ENCODE data around the gene DCAF10.

Gene DCAF10

GRCh38 chr9:37839496-37840461, 39.2 kb downstream of the DCAF10 start:
- peaks cover 24 to 79% (median 47%) of the 10 kb centered on the region in 11 experiments for H3K36me3 ChIP-seq
- H4K20me1 ChIP-seq: peaks cover 0 to 24% (median 1%) of the 10 kb centered on the region in 11 experiments; a peak in 6 of 22 replicates
- TF ChIP-seq Cebpa-rat (IDR thresholded peaks at IDR 0.05): no peak
- H3K4me1 ChIP-seq: peaks cover 0 to 8% (median 0%) of the 10 kb centered on the region in 10 experiments; a peak in 5 of 20 replicates
- no peak overlapping the region for H3K4me3 ChIP-seq
- no peak overlapping the region for H3K9ac ChIP-seq
- H3K4me2 ChIP-seq: no peak overlapping the region
- H3K27ac ChIP-seq: no peak overlapping the region
- H3K27me3 ChIP-seq: no peaks in the 10 kb centered on the region
- no peaks in the 10 kb centered on the region for H3K9me3 ChIP-seq (replicated peaks in 1 of 11)

GRCh38 chr9:37840560-37841194, 40.1 kb downstream of the DCAF10 start:
- Histone ChIP-seq H4K20me1 (peaks cover 0 to 20% (median 0%) of the 10 kb centered on the region in 11 experiments; a peak in 5 of 22 replicates), H3K27ac (no peak overlapping the region), H3K36me3 (peaks cover 20 to 79% (median 42%) of the 10 kb centered on the region in 11 experiments; a peak in 21 of 22 replicates), H3K4me2 (no peak overlapping the region), H3K4me3 (no peak overlapping the region), H3K4me1 (peaks cover 0 to 8% (median 0%) of the 10 kb centered on the region in 10 experiments; a peak in 5 of 20 replicates), H3K9ac (no peak overlapping the region), H3K9me3 (replicated peaks in 1 of 11) (no peaks in the 10 kb centered on the region), H3K27me3 (no peaks in the 10 kb centered on the region)
- no peak for TF ChIP-seq Cebpa-rat (IDR thresholded peaks at IDR 0.05)

GRCh38 chr9:37852222-37852621, 51.6 kb downstream of the DCAF10 start:
- H3K9ac ChIP-seq: no peak overlapping the region
- TF ChIP-seq Cebpa-rat (IDR thresholded peaks at IDR 0.05): no peak
- H3K36me3 ChIP-seq: peaks cover 21 to 76% (median 46%) of the 10 kb centered on the region in 11 experiments
- no peaks in the 10 kb centered on the region for H3K4me1 ChIP-seq
- H3K27ac ChIP-seq: no peak overlapping the region
- no peaks in the 10 kb centered on the region for H3K27me3 ChIP-seq
- H3K4me2 ChIP-seq: no peak overlapping the region
- H3K9me3 ChIP-seq (replicated peaks in 1 of 11): no peaks in the 10 kb centered on the region
- H3K4me3 ChIP-seq: no peak overlapping the region
- H4K20me1 ChIP-seq: peaks cover 0 to 5% (median 0%) of the 10 kb centered on the region in 11 experiments; a peak in 2 of 22 replicates

- no peaks in the 10 kb centered on the region for H3K27me3 ChIP-seq
- no peak overlapping the region for H3K9ac ChIP-seq
- H4K20me1 ChIP-seq: peaks cover 0 to 5% (median 0%) of the 10 kb centered on the region in 11 experiments; a peak in 2 of 22 replicates
- TF ChIP-seq Cebpa-rat (IDR thresholded peaks at IDR 0.05): no peak
- no peak overlapping the region for H3K27ac ChIP-seq
- H3K36me3 ChIP-seq: peaks cover 50 to 94% (median 77%) of the 10 kb centered on the region in 11 experiments
- H3K4me1 ChIP-seq: no peaks in the 10 kb centered on the region
- H3K4me3 ChIP-seq: no peak overlapping the region
- no peak overlapping the region for H3K4me2 ChIP-seq
- no peaks in the 10 kb centered on the region for H3K9me3 ChIP-seq (replicated peaks in 1 of 11)
Measured at GRCh38 chr9:37856551-37856950, 56.0 kb downstream of the DCAF10 start.

GRCh38 chr9:37859043-37859442, 58.4 kb downstream of the DCAF10 start:
- H3K27ac ChIP-seq: no peak overlapping the region
- peaks cover 55 to 100% (median 91%) of the 10 kb centered on the region in 11 experiments for H3K36me3 ChIP-seq
- no peaks in the 10 kb centered on the region for H3K9me3 ChIP-seq (replicated peaks in 1 of 11)
- H3K27me3 ChIP-seq: no peaks in the 10 kb centered on the region
- no peak overlapping the region for H3K9ac ChIP-seq
- no peaks in the 10 kb centered on the region for H3K4me1 ChIP-seq
- no peak overlapping the region for H3K4me2 ChIP-seq
- no peak overlapping the region for H3K4me3 ChIP-seq
- H4K20me1 ChIP-seq: peaks cover 0 to 5% (median 0%) of the 10 kb centered on the region in 11 experiments; a peak in 2 of 22 replicates
- TF ChIP-seq Cebpa-rat (IDR thresholded peaks at IDR 0.05): no peak

GRCh38 chr9:37862530-37862929, 61.9 kb downstream of the DCAF10 start:
- H3K4me2 ChIP-seq: no peak overlapping the region
- no peak overlapping the region for H3K4me3 ChIP-seq
- H3K27ac ChIP-seq: no peak overlapping the region
- H3K9me3 ChIP-seq (replicated peaks in 1 of 11): no peaks in the 10 kb centered on the region
- no peak overlapping the region for H3K9ac ChIP-seq
- no peaks in the 10 kb centered on the region for H3K27me3 ChIP-seq
- no peak for TF ChIP-seq Cebpa-rat (IDR thresholded peaks at IDR 0.05)
- H4K20me1 ChIP-seq: peaks cover 0 to 5% (median 0%) of the 10 kb centered on the region in 11 experiments; a peak in 2 of 22 replicates
- peaks cover 47 to 92% (median 73%) of the 10 kb centered on the region in 11 experiments for H3K36me3 ChIP-seq
- peaks cover 0 to 14% (median 0%) of the 10 kb centered on the region in 10 experiments; a peak in 3 of 20 replicates for H3K4me1 ChIP-seq

- H3K4me1 ChIP-seq: peaks cover 0 to 8% (median 2%) of the 10 kb centered on the region in 10 experiments; a peak in 6 of 20 replicates
- no peaks in the 10 kb centered on the region; a peak in 1 of 22 replicates for H4K20me1 ChIP-seq
- H3K9ac ChIP-seq: no peak overlapping the region
- no peak overlapping the region for H3K4me2 ChIP-seq
- no peaks in the 10 kb centered on the region for H3K27me3 ChIP-seq
- peaks cover 0 to 36% (median 13%) of the 10 kb centered on the region in 11 experiments; a peak in 12 of 22 replicates for H3K36me3 ChIP-seq
- H3K4me3 ChIP-seq: no peak overlapping the region
- no peaks in the 10 kb centered on the region for H3K9me3 ChIP-seq (replicated peaks in 1 of 11)
- TF ChIP-seq Cebpa-rat (IDR thresholded peaks at IDR 0.05): no peak
- no peak overlapping the region for H3K27ac ChIP-seq
Measured at GRCh38 chr9:37870081-37870798, 69.6 kb downstream of the DCAF10 start.

- no peak for TF ChIP-seq Cebpa-rat (IDR thresholded peaks at IDR 0.05)
- no peaks in the 10 kb centered on the region; a peak in 1 of 22 replicates for H4K20me1 ChIP-seq
- H3K27me3 ChIP-seq: no peaks in the 10 kb centered on the region
- 0 out of 22 replicates have a peak, but pooled peaks cover 0 to 2% (median 0%) of the 10 kb centered on the region in 11 experiments for H3K9me3 ChIP-seq (replicated peaks in 1 of 11)
- peaks cover 0 to 38% (median 13%) of the 10 kb centered on the region in 11 experiments; a peak in 12 of 22 replicates for H3K36me3 ChIP-seq
- no peak overlapping the region for H3K27ac ChIP-seq
- H3K4me3 ChIP-seq: no peak overlapping the region
- H3K4me2 ChIP-seq: no peak overlapping the region
- peaks cover 0 to 8% (median 0%) of the 10 kb centered on the region in 10 experiments; a peak in 4 of 20 replicates for H3K4me1 ChIP-seq
- H3K9ac ChIP-seq: no peak overlapping the region
Measured at GRCh38 chr9:37870799-37871176, 70.2 kb downstream of the DCAF10 start.
